ENCODE data around the gene MPV17L.
"Not testable (repeated sequence)": the region's sequence is repeated elsewhere in the genome, so short reads cannot be mapped to it uniquely, and the experiment has no call there.

MPV17L gene

DNA sequence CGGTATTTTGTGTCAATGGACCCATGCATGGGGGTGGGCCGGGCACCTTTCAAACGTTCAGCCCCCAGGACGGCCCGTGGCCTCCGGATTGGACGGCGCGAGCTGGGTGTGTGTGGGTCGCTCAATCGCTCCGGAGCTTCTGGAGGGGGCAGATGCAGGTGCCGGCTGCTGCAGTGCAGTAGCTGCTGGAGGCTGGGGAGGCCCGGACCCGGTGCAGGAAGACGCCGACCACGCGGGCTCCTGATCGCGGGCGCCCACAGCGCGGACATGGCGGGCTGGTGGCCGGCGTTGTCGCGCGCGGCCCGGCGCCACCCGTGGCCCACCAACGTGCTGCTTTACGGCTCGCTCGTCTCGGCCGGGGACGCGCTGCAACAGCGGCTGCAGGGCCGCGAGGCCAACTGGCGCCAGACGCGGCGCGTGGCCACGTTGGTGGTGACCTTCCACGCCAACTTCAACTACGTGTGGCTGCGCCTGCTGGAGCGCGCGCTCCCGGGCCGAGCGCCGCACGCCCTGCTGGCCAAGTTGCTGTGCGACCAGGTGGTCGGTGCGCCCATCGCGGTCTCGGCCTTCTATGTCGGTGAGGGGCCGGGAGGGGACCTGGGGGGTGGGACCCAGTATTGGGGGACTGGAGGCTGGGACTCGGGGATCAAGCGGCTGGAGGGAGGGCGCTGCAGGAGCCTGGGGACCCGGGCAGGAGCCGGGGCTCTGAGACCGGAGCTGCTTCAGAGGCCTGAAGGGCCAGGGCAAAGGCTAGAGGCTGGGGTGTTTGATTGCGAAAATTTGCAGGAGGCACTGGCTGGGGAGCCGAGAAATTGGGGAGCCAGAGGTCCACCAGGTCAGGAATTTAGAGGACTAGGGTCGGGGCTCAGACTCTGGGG is at the start of gene MPV17L:
Gene MPV17L, plus strand, starts transcription at position 124 of the 878 bp plus-strand sequence. Its CDS starts 144 bp downstream, at position 268.
- H3K27ac ChIP-seq: peak within 1 kb of the TSS; percentile 52 to 59
- peak within 1 kb of the TSS; percentile 92 for H3K4me3 ChIP-seq
- peak; percentile 77 for DNase-seq (ENCODE audit: low spot score)

DNA sequence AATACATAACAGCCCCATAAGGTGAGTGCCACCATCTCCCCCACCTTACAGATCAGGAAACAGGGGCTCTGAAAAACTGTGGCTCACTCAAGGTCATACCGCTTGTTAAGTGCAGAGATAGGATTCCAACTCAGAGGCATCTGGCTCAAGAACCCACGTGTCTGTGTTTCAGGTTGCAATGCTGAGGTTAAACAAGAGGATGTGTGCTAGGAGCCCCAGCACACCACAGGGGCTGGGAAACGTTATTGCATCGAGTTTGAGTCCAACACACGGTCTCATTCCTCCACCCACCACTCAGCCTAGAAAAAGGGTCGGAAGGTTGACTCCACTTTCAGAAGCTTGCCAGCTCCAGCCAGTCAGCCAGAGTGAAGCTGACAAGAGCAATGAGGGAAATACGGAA is 46.8 kb upstream of the MPV17L start:
- H3K4me3 ChIP-seq; DNase-seq (ENCODE audit: low spot score); H3K27ac ChIP-seq: not testable (repeated sequence)

DNA sequence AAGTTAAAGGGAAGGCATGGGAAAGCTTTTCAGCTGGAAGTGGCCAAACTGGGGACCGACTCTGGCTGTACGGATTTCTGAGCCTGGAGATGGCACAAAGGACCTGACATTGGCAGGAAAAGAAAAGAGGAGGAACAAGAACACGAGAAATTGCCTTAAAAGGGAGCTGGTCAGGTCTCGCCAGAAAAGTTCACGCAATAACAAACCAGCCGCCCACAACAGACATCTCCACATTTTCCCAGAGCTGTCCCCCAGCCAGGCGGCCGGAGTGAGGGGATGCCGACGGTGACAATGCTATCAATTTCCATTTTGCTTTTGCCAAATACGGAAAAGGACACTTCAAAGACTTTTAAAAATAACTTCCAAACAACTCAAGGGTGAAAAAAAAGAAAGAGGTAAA is 44.3 kb upstream of the MPV17L start:
- not testable (repeated sequence) for DNase-seq (ENCODE audit: low spot score); H3K27ac ChIP-seq; H3K4me3 ChIP-seq

DNA sequence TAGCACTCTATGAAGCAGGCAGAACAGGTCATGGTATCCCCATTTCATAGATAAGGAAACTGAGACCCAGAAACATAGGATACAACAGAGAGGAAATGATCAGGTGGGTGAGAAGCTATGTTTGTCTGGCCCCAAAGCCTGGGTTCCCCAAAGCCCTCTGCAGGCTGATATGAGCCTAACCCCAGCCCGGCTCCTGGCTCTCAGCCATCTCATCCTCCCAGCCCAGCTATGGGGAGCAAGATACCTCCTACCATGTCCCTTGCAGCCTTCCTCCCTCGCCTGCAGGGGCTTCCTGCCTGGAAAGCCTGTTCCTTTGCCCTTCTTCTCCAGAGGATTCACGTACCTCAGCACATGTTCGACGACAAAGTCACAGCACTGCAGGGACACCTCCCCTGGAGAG is 43.8 kb upstream of the MPV17L start:
- not testable (repeated sequence) for H3K27ac ChIP-seq; H3K4me3 ChIP-seq; DNase-seq (ENCODE audit: low spot score)

DNA sequence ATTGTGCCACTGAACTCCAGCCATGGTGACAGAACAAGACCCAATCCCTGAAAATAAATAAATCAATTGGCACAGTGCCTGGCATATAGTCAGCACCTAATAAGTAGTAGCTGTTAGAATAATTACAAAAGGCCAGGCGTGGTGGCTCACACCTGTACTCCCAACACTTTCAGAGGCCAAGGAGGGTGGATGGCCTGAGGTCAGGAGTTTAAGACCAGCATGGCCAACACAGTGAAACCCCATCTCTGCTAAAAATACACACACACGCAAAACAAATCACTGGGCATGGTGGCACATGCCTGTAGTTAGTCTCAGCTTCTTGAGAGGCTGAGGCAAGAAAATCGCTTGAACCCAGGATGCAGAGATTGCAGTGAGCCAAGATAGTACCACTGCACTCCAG is 42.7 kb upstream of the MPV17L start:
- not testable (repeated sequence) for H3K27ac ChIP-seq, H3K4me3 ChIP-seq

DNA sequence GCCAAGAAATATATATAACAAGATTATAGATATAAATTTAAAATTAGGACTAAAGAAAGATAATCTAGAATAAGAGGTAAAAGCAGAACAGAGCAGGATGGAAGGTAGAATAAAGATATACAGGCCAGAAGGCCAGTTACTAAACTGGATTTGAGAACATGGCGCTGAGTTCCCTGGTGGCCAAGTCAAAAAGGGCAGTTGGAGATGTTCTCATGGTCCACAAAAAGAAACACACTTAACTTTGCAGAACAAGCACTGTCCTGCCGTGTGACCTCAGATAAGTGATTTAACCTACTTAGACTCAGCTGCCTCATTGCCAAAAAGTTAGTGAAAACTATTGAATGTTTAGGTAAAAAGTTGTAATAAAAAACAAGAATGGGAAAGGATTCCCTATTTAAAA is 40.7 kb upstream of the MPV17L start:
- not testable (repeated sequence) for H3K27ac ChIP-seq; DNase-seq (ENCODE audit: low spot score); H3K4me3 ChIP-seq

More for the DNA sequence above, 42.7 kb upstream of the MPV17L start:
- not testable (repeated sequence) for DNase-seq (ENCODE audit: low spot score)

DNA sequence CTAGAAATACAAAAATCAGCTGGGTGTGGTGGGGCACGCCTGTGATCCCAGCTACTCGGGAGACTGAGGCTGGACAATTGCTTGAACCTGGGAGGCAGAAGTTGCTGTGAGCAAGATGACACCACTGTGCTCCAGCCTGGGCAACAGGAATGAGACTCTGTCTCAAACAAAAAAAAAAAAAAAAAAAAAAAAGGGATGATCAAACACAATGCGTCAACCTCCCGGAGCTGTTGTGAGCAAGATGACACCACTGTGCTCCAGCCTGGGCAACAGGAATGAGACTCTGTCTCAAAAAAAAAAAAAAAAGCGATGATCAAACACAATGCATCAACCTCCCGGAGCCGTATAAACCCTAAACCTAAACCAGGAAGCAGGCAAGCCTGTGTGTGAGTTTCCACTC is 38.1 kb upstream of the MPV17L start:
- not testable (repeated sequence) for H3K27ac ChIP-seq; DNase-seq (ENCODE audit: low spot score); H3K4me3 ChIP-seq

DNA sequence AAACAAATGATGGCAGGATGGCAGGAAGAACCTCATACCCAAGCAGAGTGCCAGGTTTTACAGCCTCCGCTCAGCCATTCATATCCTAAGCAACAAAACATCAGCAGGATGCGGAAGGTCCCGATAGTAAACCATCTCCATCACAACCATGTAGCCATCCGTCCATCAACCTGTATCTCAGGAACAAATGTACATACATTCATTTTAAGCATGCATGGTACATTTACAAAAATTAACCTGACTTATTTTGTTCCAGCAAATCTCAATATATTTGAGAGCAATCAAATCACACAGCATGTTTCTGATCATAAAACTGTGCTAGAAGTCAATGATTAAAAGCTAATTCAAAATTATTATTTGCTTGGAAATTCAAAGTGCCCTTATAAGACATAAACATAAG is 17.4 kb upstream of the MPV17L start, which contains the start of gene NPIPA5:
Gene NPIPA5, minus strand, starts transcription at position 101 of the 400 bp plus-strand sequence. Its CDS starts 0 bp downstream, at position 101.
- not testable (repeated sequence) for DNase-seq (ENCODE audit: low spot score); H3K27ac ChIP-seq; H3K4me3 ChIP-seq

DNA sequence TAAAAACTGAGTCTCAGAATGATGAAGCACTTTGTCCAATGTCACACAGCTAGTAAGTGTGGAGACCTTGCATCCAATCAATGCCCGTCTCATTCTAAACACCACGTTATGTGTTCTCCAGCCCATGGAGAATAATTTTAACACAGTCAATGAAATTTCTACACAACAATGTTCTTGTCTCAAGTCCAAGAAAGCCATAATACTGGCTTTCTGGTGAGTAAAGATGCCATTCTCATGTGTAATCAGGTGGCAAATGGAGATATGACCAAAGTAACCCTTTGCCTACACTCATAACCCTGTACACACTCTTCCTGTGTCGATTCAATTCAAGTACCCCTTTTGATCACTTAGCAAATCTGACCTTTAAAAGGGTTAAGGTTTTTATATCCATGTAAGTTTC is 12.7 kb upstream of the MPV17L start:
- DNase-seq (ENCODE audit: low spot score); H3K27ac ChIP-seq; H3K4me3 ChIP-seq: not testable (repeated sequence)

DNA sequence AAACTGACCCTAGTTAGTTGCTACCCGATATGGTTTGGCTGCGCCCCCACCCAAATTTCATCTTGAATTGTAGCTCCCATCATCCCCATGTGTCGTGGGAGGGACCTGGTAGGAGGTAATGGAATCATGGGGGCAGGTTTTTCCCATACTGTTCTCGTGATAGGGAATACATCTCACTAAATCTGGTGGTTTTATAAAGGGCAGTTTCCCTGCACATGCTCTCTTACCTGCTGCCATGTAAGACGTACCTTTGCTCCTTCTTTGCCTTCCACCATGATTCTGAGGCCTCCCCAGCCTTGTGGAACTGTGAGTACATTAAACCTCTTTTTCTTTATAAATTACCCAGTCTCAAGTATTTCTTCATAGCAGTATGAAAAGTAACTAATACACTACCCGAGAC is 7.5 kb upstream of the MPV17L start:
- not testable (repeated sequence) for DNase-seq (ENCODE audit: low spot score); H3K27ac ChIP-seq

DNA sequence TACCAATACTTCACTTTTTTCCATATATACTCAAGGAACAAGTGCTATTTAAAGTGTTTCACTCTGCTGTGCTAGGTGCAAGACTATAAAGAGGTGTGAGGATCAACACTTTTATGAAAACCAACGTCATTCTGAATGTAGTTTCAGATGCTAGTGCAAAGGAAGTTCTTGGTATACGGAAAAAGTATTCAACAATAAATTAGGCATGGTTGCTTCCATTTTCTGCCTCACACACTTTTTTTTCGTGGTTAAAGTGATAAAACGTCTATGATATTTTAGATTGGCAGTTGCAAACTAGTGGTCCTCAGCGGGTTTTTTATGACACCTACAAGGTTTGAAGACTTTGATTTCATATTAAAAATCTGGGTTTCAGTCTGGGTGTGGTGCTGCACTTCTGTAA is 5.6 kb upstream of the MPV17L start:
- H3K27ac ChIP-seq; H3K4me3 ChIP-seq; DNase-seq (ENCODE audit: low spot score): not testable (repeated sequence)

More for the DNA sequence above, 7.5 kb upstream of the MPV17L start:
- H3K4me3 ChIP-seq: not testable (repeated sequence)

DNA sequence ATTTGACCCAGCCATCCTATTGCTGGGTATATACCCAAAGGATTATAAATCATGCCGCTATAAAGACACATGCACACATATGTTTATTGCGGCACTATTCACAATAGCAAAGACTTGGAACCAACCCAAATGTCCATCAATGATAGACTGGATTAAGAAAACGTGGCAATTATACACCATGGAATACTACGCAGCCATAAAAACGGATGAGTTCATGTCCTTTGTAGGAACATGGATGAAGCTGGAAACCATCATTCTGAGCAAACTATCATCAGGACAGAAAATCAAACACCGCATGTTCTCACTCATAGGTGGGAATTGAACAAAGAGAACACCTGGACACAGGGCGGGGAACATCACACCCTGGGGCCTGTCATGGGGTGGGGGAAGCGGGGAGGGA is 2.5 kb upstream of the MPV17L start:
- DNase-seq (ENCODE audit: low spot score); H3K4me3 ChIP-seq; H3K27ac ChIP-seq: not testable (repeated sequence)

DNA sequence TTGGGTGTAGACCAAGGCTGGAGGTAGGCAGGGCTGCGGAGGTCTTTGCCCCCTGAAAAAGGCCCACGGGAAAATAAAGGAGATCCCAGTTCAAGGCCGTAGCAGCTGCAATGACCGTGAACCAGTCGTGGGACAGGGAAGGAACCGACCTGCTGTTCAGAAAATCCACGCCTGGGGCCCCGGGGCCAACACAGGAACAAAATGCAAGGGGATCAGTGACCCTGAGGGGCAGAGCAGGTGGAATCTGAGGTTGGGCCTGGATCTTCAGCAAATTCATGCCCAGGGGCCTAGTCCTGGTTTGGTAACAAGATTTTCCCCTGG is 915 bp downstream of the MPV17L start:
- Histone ChIP-seq H3K4me3 (peak overlapping the region; percentile 92), H3K27ac (peak overlapping the region in 1 of 2 donors; percentile 59)
- not testable (repeated sequence) for DNase-seq (ENCODE audit: low spot score)

DNA sequence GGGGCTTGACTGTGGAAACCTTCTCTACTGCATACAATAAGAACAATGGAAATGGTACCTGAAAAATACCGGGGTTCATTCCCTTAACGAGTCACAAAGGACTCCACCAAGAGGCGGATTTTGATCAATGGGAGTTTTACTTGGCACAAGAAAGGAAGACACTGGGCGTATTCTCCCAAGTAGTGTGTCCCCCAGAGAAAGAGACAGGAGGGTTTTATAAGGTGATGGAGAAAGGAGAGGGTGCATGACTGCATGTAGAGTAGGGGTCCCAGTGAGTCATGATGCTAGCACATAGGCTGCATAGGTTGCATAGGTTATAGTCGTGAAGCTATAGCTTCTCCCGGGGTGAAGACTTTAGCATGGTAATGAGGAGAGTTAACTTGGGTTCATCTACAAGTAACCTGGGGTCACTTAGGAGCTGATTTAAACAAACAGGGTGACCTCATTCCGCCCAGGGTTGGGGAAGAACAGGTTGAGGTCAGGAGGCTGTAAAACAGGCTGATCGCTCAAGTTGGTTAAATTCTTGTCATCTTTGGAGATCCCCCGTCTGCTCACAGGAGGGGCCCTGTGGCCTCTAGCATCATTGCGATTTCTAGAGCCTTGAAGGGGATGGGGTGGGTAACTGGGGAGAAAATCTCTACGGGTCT is 1.5 kb downstream of the MPV17L start:
- TF ChIP-seq, protein P1, sequence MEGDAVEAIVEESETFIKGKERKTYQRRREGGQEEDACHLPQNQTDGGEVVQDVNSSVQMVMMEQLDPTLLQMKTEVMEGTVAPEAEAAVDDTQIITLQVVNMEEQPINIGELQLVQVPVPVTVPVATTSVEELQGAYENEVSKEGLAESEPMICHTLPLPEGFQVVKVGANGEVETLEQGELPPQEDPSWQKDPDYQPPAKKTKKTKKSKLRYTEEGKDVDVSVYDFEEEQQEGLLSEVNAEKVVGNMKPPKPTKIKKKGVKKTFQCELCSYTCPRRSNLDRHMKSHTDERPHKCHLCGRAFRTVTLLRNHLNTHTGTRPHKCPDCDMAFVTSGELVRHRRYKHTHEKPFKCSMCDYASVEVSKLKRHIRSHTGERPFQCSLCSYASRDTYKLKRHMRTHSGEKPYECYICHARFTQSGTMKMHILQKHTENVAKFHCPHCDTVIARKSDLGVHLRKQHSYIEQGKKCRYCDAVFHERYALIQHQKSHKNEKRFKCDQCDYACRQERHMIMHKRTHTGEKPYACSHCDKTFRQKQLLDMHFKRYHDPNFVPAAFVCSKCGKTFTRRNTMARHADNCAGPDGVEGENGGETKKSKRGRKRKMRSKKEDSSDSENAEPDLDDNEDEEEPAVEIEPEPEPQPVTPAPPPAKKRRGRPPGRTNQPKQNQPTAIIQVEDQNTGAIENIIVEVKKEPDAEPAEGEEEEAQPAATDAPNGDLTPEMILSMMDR (IDR thresholded peaks at IDR 0.05): no peak
- Histone ChIP-seq H3K4me3 (no peak overlapping the region), H3K27ac (no peak overlapping the region)
- no peak for DNase-seq (ENCODE audit: low spot score)
